Thoracic aorta (tissue), 2 donors: Measurements from ENCODE around the gene PROSER3. TPM values are rescaled to one million over a fixed set of nuclear protein-coding genes. Genes with fewer than 3 reads are reported as not detected.
"Not testable (repeated sequence)": the region's sequence is repeated elsewhere in the genome, so short reads cannot be mapped to it uniquely, and the experiment has no call there.

Experiments
- ATAC-seq: fragments of 150-250 bp; one replicate; pipeline ENCODE4 v1.8.0; 2017; ENCODE audit warnings: low read depth; ENCODE audit not compliant: insufficient number of reproducible peaks, low FRiP score
- DNase-seq: peaks from one replicate; pipeline ENCODE4 v3.0.0-alpha.2; 2020; ENCODE audit warnings: low spot score
- H3K27ac ChIP-seq, 2 donors: fragments of 200-600 bp; sonication (generic); 1 replicate in 1 of 2; 2 replicates in 1 of 2; pipeline ENCODE4 v1.5.1; 2016; ENCODE audit warnings: mild to moderate bottlenecking in 2 of 2, moderate library complexity in 2 of 2
- H3K27me3 ChIP-seq: fragments of 200-600 bp; sonication (generic); replicated peaks from 2 replicates; pipeline ENCODE4 v1.6.0; 2016; ENCODE audit warnings: mild to moderate bottlenecking; ENCODE audit not compliant: insufficient read depth
- H3K36me3 ChIP-seq: fragments of 200-600 bp; sonication (generic); one replicate; pipeline ENCODE4 v1.5.1; 2016
- H3K4me1 ChIP-seq, 2 donors: fragments of 200-600 bp; sonication (generic); 1 replicate in 1 of 2; 2 replicates in 1 of 2; pipeline versions ENCODE4 v1.5.1 to v1.6.0; 2016; ENCODE audit warnings: low read depth in 2 of 2, mild to moderate bottlenecking in 1 of 2; ENCODE audit not compliant: control insufficient read depth in 1 of 2
- H3K4me3 ChIP-seq: fragments of 200-600 bp; sonication (generic); 2 replicates; pipeline ENCODE4 v1.5.1; 2016; ENCODE audit warnings: mild to moderate bottlenecking
- H3K9me3 ChIP-seq: fragments of 200-600 bp; sonication (generic); 2 replicates; pipeline ENCODE4 v1.5.1; 2016
- total RNA-seq, 2 donors: library from RNA; depleted of rRNA; stranded (reverse); fragments of >200 nt; gene quantifications; one replicate each; pipeline versions ENCODE4 v1.1.0 to v1.2.3, GENCODE V29; 2016
- TF ChIP-seq, protein P1 (sequence below): fragments of 200-600 bp; sonication (generic); IDR thresholded peaks from one replicate; pipeline ENCODE4 v1.5.1; 2019; ENCODE audit warnings: antibody characterized with exemption

Gene PROSER3
- total RNA-seq, 2 donors from 2014 or later, result 11.1 to 16.6 TPM

DNA sequence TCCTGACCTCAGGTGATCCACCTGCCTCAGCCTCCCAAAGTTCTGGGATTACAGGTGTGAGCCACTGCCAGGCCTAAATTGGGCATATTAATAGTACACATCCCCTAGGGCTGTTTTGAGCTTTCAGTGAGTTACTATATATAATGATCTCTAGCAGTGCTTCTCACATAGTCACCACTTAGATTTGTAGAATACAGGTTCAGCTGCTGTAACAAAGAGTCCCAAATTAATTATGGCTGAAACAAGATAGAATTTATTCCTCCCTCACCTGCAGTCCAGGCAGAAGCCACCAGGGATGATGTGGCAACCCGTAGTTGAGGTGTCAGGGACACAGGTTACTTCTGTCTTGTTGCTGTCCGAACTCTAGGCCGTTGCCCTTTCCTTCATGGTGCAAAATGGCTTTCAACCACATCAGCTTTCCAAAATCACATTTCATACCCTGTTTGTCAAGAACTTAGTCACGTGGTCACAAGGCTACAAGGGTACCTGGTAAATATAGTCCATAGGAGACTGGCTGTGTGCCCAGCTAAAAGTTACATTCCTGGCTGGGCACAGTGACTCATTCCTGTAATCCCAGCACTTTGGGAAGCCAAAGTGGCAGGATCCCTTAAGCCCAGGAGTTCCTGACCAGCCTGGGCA, 2.9 kb downstream of the PROSER3 start:
- Histone ChIP-seq H3K4me1 (peaks cover 5 to 35% of the 10 kb centered on the region in 2 donors), H3K4me3 (no peak overlapping the region), H3K27ac (no peak overlapping the region), H3K9me3 (no peaks in the 10 kb centered on the region), H3K27me3 (no peaks in the 10 kb centered on the region), H3K36me3 (peaks cover 14% of the 10 kb centered on the region)
- DNase-seq, result no peak
- no peak for ATAC-seq
- TF ChIP-seq, protein P1, sequence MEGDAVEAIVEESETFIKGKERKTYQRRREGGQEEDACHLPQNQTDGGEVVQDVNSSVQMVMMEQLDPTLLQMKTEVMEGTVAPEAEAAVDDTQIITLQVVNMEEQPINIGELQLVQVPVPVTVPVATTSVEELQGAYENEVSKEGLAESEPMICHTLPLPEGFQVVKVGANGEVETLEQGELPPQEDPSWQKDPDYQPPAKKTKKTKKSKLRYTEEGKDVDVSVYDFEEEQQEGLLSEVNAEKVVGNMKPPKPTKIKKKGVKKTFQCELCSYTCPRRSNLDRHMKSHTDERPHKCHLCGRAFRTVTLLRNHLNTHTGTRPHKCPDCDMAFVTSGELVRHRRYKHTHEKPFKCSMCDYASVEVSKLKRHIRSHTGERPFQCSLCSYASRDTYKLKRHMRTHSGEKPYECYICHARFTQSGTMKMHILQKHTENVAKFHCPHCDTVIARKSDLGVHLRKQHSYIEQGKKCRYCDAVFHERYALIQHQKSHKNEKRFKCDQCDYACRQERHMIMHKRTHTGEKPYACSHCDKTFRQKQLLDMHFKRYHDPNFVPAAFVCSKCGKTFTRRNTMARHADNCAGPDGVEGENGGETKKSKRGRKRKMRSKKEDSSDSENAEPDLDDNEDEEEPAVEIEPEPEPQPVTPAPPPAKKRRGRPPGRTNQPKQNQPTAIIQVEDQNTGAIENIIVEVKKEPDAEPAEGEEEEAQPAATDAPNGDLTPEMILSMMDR, result no peak

DNA sequence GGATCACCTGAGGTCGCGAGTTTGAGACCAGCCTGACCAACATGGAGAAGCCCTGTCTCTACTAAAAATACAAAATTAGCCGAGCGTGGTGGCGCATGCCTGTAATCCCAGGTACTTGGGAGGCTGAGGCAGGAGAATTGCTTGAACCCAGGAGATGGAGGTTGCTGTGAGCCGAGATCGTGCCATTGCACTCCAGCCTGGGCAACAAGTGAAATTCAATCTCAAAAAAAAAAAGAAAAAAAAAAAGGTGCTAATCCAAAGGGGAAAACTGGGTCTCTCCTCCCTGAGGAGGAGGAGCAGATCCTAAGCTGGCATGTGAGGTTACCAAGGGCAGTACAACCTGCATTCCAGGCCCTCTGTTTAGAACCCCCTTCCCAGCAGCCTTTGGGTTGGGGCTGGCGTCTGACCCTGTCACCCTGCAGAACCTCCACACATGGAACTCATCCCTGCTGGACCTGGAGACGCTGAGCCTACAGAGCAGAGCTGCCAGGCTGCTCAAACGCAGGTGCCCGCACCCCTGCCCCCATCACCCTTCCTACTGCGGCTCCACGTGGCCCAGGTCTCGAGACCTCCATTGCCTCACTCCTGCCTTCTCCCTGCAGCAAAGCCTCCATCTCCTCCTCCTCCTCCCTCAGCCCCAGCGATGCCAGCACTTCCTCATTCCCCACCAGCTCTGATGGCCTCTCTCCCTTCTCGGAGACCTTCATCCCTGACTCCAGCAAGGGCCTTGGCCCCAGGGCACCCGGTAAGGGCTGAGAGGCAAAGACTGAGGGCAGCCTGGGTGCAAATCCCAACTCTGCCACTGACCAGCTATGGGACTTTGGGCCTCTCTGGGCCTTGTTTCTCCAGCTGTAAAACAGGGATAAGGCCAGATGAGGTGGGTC, 6.7 kb downstream of the PROSER3 start:
- H3K27me3 ChIP-seq, result no peaks in the 10 kb centered on the region
- ATAC-seq, result no peak
- no peak overlapping the region for H3K27ac ChIP-seq
- no peak overlapping the region for H3K4me3 ChIP-seq
- no peak for DNase-seq
- H3K36me3 ChIP-seq, result peaks cover 14% of the 10 kb centered on the region
- TF ChIP-seq, protein P1, result no peak
- H3K4me1 ChIP-seq, result peaks cover 0 to 7% of the 10 kb centered on the region in 2 donors
- no peaks in the 10 kb centered on the region for H3K9me3 ChIP-seq

DNA sequence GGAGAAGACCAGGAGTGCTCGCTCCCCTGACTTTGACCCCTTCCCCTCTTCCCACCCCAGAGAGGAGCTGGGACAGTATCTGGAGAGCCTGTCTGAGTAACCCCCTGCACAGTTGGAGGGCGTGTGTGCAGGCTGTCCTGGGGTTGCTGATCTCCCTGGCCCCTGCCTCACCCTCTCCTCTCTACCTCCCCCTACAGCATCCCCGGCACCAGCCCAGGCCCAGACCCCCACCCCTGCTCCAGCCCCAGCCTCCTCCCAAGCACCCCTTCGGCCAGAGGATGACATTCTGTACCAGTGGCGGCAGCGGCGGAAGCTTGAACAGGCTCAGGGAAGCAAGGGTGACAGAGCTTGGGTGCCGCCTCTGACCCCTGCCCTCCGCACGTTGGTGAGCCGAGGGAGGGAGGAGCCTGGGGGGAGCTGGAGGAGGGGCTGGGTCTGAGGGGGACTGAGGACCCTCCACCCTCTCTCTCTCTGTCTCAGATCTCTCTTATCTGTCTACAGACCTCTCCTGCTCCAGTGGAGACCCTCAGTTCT, 8.7 kb downstream of the PROSER3 start:
- ATAC-seq, result no peak
- Histone ChIP-seq H3K27me3 (no peaks in the 10 kb centered on the region), H3K4me3 (no peak overlapping the region), H3K9me3 (no peaks in the 10 kb centered on the region), H3K36me3 (peaks cover 14% of the 10 kb centered on the region), H3K4me1 (no peaks in the 10 kb centered on the region), H3K27ac (no peak overlapping the region)
- DNase-seq, result no peak
- TF ChIP-seq, protein P1, result no peak

DNA sequence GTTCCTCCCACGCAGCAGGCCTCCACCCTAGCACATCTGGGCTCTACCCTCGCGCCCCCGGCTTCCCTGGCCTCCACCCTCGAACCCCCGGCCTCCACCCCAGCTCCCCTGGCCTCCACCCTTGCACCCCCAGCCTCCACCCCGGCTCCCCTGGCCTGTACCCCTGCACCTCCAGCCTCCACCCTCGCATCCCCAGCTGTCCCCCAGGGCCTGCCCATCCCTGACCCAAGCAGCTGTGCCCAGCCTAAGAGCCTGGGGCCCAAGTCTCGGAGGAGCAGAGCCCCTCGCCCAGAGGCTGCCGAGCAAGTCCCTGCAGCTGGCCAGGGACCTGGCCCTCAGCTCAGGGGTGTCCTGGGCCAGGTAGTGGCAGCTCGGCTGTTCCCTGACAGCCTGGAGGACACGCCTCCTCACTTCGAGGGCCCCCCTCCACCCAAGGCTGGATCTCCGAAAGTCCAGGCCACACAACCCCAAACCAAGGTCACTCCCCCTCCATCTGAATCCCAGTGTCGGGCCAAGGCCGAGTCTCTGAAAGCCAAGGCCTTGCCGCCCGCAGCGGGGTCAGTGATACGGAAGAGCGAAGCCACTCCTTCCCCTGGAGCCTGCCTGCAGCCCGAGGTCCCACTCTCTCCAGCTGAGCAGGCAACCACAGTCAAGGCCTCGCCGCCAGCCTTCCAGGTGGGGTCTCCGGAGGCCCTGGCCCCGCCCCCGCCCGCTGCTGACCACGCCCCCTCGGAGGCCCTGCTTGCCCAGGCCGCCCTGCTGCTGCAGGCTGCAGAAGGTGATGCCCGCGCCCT, 9.5 kb downstream of the PROSER3 start:
- Histone ChIP-seq H3K4me3 (no peak overlapping the region), H3K9me3 (no peaks in the 10 kb centered on the region), H3K36me3 (peaks cover 10% of the 10 kb centered on the region), H3K4me1 (no peaks in the 10 kb centered on the region), H3K27ac (no peak overlapping the region), H3K27me3 (no peaks in the 10 kb centered on the region)
- TF ChIP-seq, protein P1, result no peak
- ATAC-seq (no peak), DNase-seq (no peak)

DNA sequence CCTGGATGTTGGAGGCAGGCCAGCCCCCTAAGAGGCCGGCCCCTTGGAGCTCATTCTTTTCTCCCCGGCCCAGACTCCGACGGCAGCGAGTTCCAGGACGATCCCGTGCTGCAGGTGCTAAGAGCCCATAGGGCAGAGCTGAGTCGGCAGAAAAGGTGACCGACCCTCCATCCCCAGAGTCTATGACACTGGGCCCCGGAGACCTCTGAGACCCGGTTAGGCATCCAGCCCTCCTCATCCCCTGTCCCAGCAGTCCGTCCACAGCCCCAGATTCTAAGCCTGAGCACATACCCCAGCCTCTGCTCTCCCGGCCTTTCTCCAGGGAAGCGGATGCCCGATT, 10.1 kb downstream of the PROSER3 start:
- Histone ChIP-seq H3K4me3 (no peak overlapping the region), H3K4me1 (no peaks in the 10 kb centered on the region), H3K27ac (no peak overlapping the region), H3K9me3 (no peaks in the 10 kb centered on the region), H3K36me3 (peaks cover 10% of the 10 kb centered on the region), H3K27me3 (no peaks in the 10 kb centered on the region)
- TF ChIP-seq, protein P1, result no peak
- ATAC-seq, result no peak
- no peak for DNase-seq

DNA sequence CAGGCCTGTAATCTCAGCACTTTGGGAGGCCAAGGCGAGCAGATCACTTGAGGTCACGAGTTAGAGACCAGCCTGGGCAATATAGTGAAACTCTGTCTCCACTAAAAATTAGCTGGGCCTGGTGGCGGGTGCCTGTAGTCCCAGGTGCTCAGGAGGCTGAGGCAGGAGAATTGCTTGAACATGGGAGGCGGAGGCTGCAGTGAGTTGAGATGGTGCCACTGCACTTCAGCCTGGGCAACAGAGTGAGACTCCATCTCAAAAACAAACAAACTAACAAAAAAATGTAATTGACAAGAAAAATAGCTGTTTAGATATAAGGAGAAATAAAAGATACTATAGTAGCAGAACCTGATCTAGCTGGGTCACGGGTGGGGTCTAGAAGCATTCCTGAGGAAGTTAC, 14.4 kb downstream of the PROSER3 start:
- H3K27me3 ChIP-seq, H3K9me3 ChIP-seq, ATAC-seq, H3K36me3 ChIP-seq, H3K27ac ChIP-seq, DNase-seq, H3K4me3 ChIP-seq: not testable (repeated sequence)
- H3K4me1 ChIP-seq, result peaks cover 8 to 12% of the 10 kb centered on the region in 2 donors
